Ureter (tissue), 1 donor: ENCODE results near the gene FBXO10. TPM values are rescaled to one million over a fixed set of nuclear protein-coding genes. Genes with fewer than 3 reads are reported as not detected.

Experiments used
- DNase-seq: peaks from one replicate; pipeline ENCODE4 v3.0.0-alpha.2; 2020; ENCODE audit warnings: low spot score
- total RNA-seq: library from RNA; stranded (reverse); gene quantifications from one replicate; pipeline ENCODE4 v1.2.4, GENCODE V29; 2023
- donor health status: DM: yes; HTN: yes; CAD: no.

Gene FBXO10
- total RNA-seq, 1 donor from 2014 or later = 7.5 TPM

DNA sequence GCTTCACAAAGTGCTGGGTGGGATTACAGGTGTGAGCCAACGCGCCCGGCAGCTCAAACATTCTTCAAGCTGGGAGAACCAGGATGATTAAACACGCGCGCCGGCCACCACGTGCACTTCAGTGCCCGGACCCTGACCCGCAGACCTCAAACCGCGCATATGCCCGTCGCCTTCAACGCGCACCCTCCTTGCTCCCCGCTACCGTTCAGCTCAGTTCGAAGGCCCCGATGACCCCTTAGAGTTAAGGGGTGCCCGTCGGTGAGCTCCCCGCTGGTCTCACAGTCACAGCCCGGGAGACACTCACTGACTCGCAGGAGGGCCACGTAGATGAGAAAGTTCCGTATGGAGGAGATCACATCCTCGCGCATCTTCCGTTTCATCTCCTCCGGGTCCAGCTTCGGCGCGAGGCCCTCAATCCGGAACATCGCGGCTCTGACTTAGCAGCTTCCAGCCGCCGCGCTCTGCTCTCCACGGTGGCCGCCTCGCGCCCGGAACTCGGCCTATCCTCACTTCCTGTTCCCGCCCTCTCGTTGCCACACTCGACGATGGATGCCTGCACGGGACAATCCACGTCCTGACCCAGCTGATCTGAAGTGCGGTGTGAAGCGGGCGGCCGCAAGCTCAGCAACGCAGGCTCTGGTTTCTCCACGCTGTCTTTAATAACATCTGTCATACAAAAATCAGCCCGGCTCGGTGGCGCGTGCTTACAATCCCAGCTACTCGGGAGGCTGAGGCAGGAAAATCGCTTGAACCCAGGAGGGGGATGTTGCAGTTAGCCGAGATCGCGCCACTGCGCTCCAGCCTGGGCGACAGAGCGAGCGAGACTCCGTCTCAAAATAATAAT, 16.1 kb upstream of the FBXO10 start, which contains the start of gene TOMM5:
Gene TOMM5 (minus strand): TSS at position 490 of the 844 bp plus-strand sequence. CDS start 65 bp downstream, at position 425.
- peak; percentile 93 for DNase-seq

GRCh38 chr9:37587521-37587920, 11.3 kb upstream of the FBXO10 start:
- DNase-seq = no peak

- DNase-seq = no peak
These were observed 7.4 kb upstream of the FBXO10 start for GRCh38 chr9:37583522-37584121.

DNA sequence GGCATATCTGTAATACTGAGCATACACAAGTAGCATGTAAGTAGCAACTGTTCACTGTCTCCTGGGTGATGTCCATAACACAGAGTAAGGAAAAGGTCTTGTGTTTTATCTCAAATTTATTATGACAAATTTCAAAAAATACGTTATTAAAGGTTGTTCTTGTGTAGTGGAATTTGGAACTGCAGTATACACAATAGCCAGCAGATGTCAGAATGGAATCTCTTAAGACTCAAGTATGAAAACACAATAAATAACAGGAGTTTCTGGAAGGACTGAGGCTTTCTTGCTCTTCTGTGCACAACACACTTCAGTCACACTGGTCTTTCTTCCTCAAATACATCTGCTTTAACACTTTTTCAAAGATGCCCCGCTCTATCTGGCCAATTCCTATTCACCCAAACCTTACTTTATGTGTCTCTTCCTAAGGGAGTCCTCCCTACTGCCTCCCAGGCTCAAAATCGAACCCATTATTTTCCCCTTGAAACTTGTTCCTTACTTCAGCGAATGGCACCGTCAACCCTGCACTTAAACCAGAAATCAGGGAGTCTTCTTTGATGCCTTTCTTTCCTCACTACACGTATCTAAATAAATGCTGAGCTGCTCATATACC, 6.5 kb upstream of the FBXO10 start:
- DNase-seq = no peak

- DNase-seq = no peak
These were observed 667 bp downstream of the FBXO10 start for GRCh38 chr9:37575511-37575914.

GRCh38 chr9:37575001-37575400, 1.2 kb downstream of the FBXO10 start:
- DNase-seq = no peak

DNA sequence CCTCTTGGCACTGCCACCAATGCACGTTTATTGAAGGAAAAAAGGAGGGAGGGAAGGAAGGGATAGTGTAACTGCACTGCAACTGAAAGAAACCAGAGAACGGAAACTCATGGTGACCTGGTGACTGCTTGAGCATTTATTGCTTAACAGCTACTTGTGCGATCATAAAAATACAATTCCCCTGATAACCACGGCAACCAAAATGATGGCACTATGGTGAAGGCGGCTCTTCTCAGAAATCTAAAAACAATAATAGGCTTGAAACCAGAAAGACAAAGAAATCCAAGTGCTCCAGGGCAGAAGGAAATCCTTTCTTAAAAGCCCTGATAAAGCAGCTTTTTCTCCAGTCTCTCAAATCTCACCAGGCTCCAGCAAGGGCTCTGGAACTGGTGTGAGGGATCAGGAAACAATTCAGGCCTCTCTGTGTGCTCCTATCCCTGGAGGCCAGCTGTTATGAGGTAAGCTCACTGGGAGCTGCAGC, 1.9 kb downstream of the FBXO10 start:
- no peak for DNase-seq

- DNase-seq = no peak
These were observed 4.9 kb downstream of the FBXO10 start for GRCh38 chr9:37571282-37571681.

- no peak for DNase-seq
These were observed 9.5 kb downstream of the FBXO10 start for GRCh38 chr9:37566716-37567115.

DNA sequence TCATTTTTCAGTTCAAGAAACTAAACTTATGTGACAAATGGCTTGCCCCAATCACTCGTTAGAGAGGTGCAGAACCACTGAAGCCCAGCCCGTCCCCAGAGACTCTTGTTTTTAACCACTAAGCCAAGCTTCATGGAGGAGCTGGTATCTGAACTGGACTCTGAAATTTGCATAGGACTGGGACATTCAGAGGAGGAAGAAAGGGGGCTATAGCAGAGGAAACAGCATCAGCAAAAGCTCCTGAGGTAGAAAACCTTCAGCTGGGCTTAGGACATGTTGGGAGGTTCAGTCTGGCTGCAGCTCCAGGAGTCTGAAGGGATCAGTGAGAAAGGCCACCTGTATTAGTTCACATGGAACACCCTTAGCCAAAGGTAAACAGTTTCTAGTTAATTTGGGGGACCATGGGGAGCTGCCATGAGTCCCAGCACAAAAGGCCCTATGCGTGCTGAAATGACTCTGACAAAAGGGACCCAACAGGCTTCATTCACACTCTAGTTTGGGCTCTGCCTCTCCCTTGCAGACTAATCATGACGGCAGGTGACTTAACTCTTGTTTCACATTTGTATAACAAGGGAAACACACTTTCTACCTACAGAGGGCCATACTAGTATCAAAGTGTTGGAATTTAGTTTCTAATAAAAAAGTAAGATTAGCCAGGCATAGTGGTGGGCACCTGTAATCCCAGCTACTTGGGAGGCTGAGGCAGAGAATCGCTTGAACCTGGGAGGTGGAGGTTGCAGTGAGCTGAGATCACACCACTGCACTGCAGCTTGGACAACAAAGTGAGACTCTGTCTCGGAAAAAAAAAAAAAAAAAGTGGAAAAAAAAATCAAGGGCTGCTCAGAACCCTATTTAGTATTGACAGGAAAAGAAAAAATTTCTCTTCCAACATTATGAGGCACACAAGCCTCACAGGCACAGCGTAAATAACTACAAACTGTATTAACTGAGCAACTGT, 10.2 kb downstream of the FBXO10 start:
- DNase-seq = no peak

GRCh38 chr9:37564916-37565315, 11.3 kb downstream of the FBXO10 start:
- DNase-seq = no peak

GRCh38 chr9:37563806-37564513, 12.2 kb downstream of the FBXO10 start:
- no peak for DNase-seq

DNA sequence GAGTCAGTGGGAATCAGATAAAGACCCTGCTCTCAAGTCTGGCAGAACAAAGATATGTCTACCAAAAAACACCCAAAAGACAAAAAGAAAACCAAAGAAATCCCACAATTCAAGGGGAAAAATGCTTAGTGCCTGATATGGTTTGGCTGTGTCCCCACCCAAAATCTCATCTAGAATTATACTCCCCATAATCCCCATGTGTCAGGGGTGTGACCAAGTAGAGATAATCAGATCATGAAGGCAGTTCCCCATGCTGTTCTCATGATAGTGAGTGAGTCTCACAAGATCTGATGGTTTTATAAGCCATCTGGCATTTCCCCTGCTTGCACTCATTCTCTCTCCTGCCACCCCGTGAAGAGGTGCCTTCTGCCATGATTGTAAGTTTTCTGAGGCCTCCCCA, 13.4 kb downstream of the FBXO10 start:
- no peak for DNase-seq

- no peak for DNase-seq
These were observed 14.5 kb downstream of the FBXO10 start for GRCh38 chr9:37561682-37562081.

GRCh38 chr9:37559855-37560592, 16.2 kb downstream of the FBXO10 start:
- no peak for DNase-seq

GRCh38 chr9:37559125-37559524, 17.1 kb downstream of the FBXO10 start:
- no peak for DNase-seq

DNA sequence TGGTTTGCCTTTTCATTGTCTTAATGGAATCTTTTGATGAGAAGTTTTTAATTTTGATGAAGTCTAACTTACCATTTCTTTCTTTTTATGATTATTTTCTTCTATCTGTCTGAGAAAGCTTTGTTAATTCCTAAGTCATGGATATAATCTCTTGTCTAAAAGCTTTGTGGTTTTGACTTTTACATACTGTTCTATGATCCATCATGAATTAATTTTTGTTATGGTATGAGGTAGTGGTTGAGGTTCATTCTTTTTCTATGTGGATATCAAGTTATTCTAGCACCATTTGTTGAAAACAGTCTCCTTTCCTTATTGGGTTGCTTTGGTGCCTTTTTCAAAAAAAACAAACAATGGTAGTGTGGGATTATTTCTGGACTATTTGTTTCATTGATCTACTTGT, 20.4 kb downstream of the FBXO10 start:
- DNase-seq = no peak

DNA sequence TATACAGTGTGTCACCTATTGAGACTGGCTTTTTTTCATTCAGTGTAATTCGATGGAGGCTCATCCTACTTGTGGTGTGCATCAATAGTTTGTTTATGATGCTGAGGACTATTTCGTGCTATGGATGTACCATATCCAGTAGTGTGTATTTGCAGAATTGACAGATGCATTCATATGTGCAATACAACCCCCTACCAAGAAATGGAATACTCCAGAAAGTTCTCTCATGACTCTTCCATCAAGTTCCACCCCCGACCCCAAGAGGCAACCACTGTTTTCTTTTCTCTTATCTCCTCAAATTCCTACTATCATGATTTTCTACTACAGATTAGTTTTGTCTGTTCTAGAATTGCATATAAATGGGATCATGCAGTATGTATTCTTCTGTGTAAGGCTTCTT, 21.9 kb downstream of the FBXO10 start:
- no peak for DNase-seq

DNA sequence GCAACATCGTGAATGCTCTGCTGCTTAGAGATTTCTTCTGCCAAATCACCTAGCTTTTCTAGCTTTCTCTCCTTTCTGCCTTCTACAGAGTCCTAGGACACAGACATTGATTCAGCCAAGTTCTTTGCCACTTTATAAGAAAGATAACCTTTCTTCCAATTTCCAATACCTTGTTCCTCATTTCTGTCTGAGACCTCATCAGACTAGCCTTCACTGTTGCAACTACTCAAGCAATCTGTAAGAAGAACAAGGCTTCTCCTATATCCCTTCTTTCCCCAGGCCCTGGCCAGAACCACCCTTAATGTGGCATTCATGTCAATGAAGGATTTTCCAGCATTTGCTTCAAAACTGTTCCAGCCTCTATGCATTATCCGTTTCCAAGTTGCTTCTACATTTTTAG, 24.3 kb downstream of the FBXO10 start:
- no peak for DNase-seq

DNA sequence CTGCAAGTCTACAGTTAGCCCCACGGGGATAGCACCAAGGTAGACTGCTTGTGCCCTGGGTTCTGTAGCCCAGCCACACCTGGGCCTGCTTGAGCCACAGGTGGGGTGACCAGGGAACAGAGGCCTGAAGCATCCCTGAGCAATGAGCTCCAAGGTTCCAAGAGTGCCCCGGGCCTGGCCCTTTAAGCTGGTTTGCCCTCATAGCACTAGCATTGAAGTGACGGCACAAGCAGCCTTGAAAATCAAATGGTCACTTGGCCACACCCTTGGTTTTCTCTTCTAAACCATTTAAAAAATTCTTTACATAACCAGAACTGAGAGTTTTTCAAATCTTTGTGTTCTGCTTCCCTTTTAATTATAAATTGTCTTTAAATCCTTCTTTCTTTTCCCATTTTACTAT, 24.7 kb downstream of the FBXO10 start:
- no peak for DNase-seq
